IPS-NIHi7 (cell line): Measurements from ENCODE around the gene SLC22A1.
"Not testable (repeated sequence)": the region's sequence is repeated elsewhere in the genome, so short reads cannot be mapped to it uniquely, and the experiment has no call there.

ENCODE experiments used
- DNase-seq: peaks from one replicate; pipeline ENCODE4 v3.0.0; 2012; ENCODE audit warnings: mixed read lengths; ENCODE audit errors: extremely low spot score

The SLC22A1 gene

GRCh38 chr6:160121558-160121957, at the start of gene SLC22A1:
TSS of gene SLC22A1 (plus strand) at chr6:160121815. CDS start at chr6:160121936, 121 bp downstream.
- DNase-seq, result no peak

- no peak for DNase-seq
These were observed 48.3 kb upstream of the SLC22A1 start for GRCh38 chr6:160073272-160073671.

GRCh38 chr6:160076009-160076408, 45.6 kb upstream of the SLC22A1 start:
- DNase-seq, result no peak

- no peak for DNase-seq
These were observed 44.6 kb upstream of the SLC22A1 start for GRCh38 chr6:160077024-160077423.

GRCh38 chr6:160077526-160077925, 44.1 kb upstream of the SLC22A1 start:
- DNase-seq, result no peak

- DNase-seq, result no peak
These were observed 42.5 kb upstream of the SLC22A1 start for GRCh38 chr6:160078883-160079685.

- no peak for DNase-seq
These were observed 42.0 kb upstream of the SLC22A1 start for GRCh38 chr6:160079686-160080043.

- DNase-seq, result no peak
These were observed 41.5 kb upstream of the SLC22A1 start for GRCh38 chr6:160080097-160080496.

- DNase-seq, result no peak
These were observed 40.2 kb upstream of the SLC22A1 start for GRCh38 chr6:160081398-160081797.

GRCh38 chr6:160082627-160083026, 39.0 kb upstream of the SLC22A1 start:
- DNase-seq, result no peak

GRCh38 chr6:160084198-160084776, 37.3 kb upstream of the SLC22A1 start:
- no peak for DNase-seq

- no peak for DNase-seq
These were observed 36.4 kb upstream of the SLC22A1 start for GRCh38 chr6:160085226-160085625.

- no peak for DNase-seq
These were observed 35.7 kb upstream of the SLC22A1 start for GRCh38 chr6:160085713-160086505.

GRCh38 chr6:160086754-160087153, 34.9 kb upstream of the SLC22A1 start:
- no peak for DNase-seq

GRCh38 chr6:160088069-160088783, 33.4 kb upstream of the SLC22A1 start:
- peak; percentile 82 for DNase-seq

- DNase-seq, result no peak
These were observed 32.7 kb upstream of the SLC22A1 start for GRCh38 chr6:160088784-160089533.

GRCh38 chr6:160089534-160089897, 32.1 kb upstream of the SLC22A1 start:
- no peak for DNase-seq

GRCh38 chr6:160090442-160091239, 31.0 kb upstream of the SLC22A1 start:
- DNase-seq, result not testable (repeated sequence)

GRCh38 chr6:160092176-160092575, 29.4 kb upstream of the SLC22A1 start:
- DNase-seq, result not testable (repeated sequence)

GRCh38 chr6:160092602-160093001, 29.0 kb upstream of the SLC22A1 start:
- no peak for DNase-seq
